ENCODE data around the gene SLC16A10.
"Not testable (repeated sequence)": the region's sequence is repeated elsewhere in the genome, so short reads cannot be mapped to it uniquely, and the experiment has no call there.

SLC16A10 gene

DNA sequence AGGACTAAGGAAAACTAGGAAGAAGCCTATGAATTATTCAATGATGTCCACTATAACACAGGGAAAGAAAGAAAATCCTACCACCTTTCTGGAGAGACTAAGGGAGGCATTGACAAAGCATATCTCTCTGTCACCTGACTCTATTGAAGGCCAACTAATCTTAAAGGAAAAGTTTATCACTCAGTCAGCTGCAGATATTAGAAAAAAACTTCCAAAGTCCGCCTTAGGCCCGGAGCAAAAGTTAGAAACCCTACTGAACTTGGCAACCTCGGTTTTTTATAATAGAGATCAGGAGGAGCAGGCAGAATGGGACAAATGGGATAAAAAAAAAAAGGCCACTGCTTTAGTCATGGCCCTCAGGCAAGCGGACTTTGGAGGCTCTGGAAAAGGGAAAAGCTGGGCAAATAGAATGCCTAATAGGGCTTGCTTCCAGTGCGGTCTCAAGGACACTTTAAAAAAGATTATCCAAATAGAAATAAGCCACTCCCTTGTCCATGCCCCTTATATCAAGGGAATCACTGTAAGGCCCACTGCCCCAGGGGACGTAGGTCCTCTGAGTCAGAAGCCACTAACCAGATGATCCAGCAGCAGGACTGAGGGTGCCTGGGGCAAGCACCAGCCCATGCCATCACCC, 47.0 kb downstream of the SLC16A10 start:
- not testable (repeated sequence) for H3K36me3 Mint-ChIP-seq (ENCODE audit: low read depth); H3K4me1 Mint-ChIP-seq (ENCODE audit: low read depth); H3K27ac Mint-ChIP-seq; H3K4me3 Mint-ChIP-seq; H3K9me3 Mint-ChIP-seq; H3K27me3 Mint-ChIP-seq; DNase-seq

DNA sequence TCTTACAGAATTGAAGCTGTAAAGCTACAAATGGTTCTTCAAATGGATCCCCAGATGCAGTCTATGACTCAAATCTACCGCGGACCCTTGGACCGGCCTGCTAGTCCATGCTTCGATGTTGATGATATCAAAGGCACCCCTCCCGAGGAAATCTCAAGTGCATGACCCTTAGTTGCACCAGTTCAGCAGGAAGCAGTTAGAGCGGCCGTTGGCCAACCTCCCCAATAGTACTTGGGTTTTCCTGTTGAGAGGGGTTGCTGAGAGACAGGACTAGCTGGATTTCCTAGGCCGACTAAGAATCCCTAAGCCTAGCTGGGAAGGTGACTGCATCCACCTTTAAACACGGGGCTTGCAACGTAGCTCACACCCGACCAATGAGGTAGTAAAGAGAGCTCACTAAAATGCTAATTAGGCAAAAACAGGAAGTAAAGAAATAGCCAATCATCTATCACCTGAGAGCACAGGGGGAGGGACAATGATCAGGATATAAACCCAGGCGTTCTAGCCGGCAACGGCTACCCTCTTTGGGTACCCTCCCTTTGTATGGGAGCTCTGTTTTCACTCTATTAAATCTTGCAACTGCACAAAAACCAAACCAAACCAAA, 50.3 kb downstream of the SLC16A10 start:
- not testable (repeated sequence) for H3K27ac Mint-ChIP-seq; H3K27me3 Mint-ChIP-seq; DNase-seq; H3K9me3 Mint-ChIP-seq; H3K4me3 Mint-ChIP-seq; H3K4me1 Mint-ChIP-seq (ENCODE audit: low read depth)
- H3K36me3 Mint-ChIP-seq (ENCODE audit: low read depth), result peaks cover 14% of the 10 kb centered on the region

DNA sequence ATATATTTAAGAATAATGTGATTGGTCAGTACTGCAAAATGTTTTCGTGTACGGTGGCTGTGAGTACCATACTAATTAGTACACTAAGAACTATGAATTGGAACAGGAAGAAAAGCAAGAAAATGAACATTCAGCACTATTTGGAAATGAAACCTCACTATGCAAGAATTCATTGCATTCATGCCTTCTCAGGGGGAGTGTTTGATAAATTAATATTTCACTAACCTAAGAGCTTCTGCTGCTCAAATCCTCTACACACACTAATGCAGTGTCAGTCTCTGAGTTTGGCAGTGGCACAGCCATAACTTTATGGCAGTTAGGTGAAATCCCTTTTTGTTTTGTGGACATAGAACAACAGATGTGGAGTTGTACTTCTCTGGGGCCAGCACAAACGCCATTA, 60.1 kb downstream of the SLC16A10 start:
- Mint-ChIP-seq H3K36me3 (ENCODE audit: low read depth) (no peaks in the 10 kb centered on the region), H3K27ac (no peak overlapping the region), H3K9me3 (peaks cover 2% of the 10 kb centered on the region), H3K4me1 (ENCODE audit: low read depth) (no peaks in the 10 kb centered on the region), H3K4me3 (no peak overlapping the region), H3K27me3 (peaks cover under 1% of the 10 kb centered on the region)
- no peak for DNase-seq

DNA sequence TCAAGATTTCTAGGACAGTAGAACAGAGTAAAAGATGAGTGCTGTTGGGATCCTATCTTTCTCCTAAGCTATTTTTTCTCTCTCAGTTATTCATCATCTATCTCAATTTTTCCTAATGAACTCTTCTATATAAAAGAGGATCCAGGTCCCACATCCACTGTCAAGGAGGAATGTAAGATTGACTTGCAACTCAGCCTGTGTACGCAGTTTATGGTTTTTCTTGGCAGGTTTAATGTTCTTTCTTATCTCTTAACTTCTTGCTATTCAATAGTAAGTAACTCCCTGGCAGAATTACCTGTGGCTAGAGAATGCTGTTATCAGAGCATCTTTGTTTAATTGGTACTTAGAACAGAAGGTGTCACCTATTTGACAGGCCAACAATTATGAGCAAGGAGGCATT, 60.8 kb downstream of the SLC16A10 start:
- H3K27me3 Mint-ChIP-seq, result peaks cover 5% of the 10 kb centered on the region
- H3K36me3 Mint-ChIP-seq (ENCODE audit: low read depth), result no peaks in the 10 kb centered on the region
- no peak overlapping the region for H3K27ac Mint-ChIP-seq
- H3K4me1 Mint-ChIP-seq (ENCODE audit: low read depth), result no peaks in the 10 kb centered on the region
- no peak overlapping the region for H3K4me3 Mint-ChIP-seq
- peaks cover 2% of the 10 kb centered on the region for H3K9me3 Mint-ChIP-seq
- DNase-seq, result no peak

DNA sequence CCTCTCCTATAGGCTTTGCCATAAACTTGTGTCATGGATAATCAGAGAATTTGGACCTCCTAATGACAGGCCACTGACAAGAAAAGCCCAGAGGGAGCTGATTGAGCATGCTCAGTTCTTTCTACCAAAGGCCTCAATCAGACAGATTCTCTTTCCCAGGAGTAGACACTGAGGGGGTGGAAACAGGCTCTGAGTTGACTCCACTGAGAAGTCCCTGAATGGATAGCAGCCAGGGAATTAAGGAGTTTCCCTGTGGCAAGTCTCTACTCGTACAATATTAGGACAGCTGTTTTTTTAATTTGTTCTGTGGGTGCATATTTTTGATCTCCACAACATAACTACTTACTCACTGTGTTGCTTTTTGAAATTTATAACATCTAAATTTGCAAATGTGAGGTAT, 63.3 kb downstream of the SLC16A10 start:
- Mint-ChIP-seq H3K4me1 (ENCODE audit: low read depth) (peaks cover 18% of the 10 kb centered on the region), H3K36me3 (ENCODE audit: low read depth) (no peaks in the 10 kb centered on the region), H3K9me3 (no peaks in the 10 kb centered on the region), H3K27ac (no peak overlapping the region), H3K27me3 (peaks cover 5% of the 10 kb centered on the region), H3K4me3 (no peak overlapping the region)
- DNase-seq, result no peak

DNA sequence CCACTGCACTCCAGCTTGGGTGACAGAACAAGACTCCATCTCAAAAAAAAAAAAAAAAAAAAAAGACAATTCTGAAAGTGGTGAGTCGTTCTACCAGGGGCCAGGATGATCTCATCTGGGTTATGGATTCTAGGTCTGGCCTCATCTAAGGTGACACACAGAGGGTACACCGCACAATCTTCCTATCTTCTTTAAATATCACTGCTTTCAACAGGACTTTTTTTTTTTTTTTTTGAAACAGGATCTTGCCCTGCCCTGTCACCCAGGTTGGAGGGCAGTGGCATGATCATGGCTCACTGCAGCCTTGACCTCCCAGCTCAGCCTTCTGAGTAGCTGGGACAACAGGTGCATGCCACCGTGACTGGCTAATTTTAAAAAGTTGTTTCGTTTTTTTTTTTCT, 67.7 kb downstream of the SLC16A10 start:
- Mint-ChIP-seq H3K9me3 (peaks cover 4% of the 10 kb centered on the region), H3K4me3 (no peak overlapping the region), H3K27ac (peak overlapping the region; percentile 61), H3K4me1 (ENCODE audit: low read depth) (peaks cover 53% of the 10 kb centered on the region), H3K36me3 (ENCODE audit: low read depth) (peaks cover 1% of the 10 kb centered on the region), H3K27me3 (peaks cover 8% of the 10 kb centered on the region)
- DNase-seq, result peak; percentile 31

DNA sequence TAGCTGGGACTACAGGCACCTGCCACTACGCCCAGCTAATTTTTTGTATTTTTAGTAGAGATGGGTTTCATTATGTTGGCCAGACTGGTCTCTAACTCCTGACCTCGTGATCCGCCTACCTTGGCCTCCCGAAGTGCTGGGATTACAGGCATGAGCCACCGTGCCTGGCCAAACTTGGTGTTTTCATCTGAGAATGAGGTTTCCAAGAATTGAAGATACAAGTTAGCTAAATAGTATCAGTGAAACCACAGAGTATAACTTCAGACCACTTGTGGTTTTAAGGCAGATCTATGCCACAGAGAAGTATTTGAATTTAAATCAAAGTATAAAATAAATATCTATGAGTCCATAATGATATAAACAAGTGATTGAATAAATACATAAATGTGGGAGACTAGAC, 70.1 kb downstream of the SLC16A10 start:
- peaks cover 62% of the 10 kb centered on the region for H3K4me1 Mint-ChIP-seq (ENCODE audit: low read depth)
- no peak overlapping the region for H3K27ac Mint-ChIP-seq
- peaks cover 16% of the 10 kb centered on the region for H3K36me3 Mint-ChIP-seq (ENCODE audit: low read depth)
- no peak overlapping the region for H3K4me3 Mint-ChIP-seq
- peak; percentile 38 for DNase-seq
- H3K27me3 Mint-ChIP-seq, result peaks cover 8% of the 10 kb centered on the region
- peaks cover 13% of the 10 kb centered on the region for H3K9me3 Mint-ChIP-seq

DNA sequence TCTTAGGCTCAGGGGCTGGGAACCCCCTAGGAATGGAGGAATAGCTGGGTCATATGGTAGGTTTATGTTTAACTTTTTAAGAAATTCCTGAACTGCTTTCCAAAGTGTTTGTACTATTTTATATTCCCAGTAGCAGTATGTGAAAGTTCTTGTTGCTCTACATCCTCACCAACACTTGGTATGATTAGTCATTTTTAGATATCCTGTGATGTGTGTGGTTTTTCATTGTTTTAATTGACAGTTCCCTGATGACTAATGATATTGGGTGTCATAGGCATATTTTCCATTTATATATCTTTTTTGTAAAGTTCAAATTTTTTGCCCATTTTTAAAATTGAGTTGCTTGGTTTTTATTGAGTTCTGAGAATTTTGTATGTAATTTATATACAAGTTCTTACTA, 72.3 kb downstream of the SLC16A10 start:
- Mint-ChIP-seq H3K27ac (peak overlapping the region; percentile 91), H3K4me1 (ENCODE audit: low read depth) (peaks cover 52% of the 10 kb centered on the region), H3K27me3 (peaks cover 3% of the 10 kb centered on the region), H3K36me3 (ENCODE audit: low read depth) (peaks cover 26% of the 10 kb centered on the region), H3K9me3 (peaks cover 18% of the 10 kb centered on the region), H3K4me3 (no peak overlapping the region)
- DNase-seq, result no peak

DNA sequence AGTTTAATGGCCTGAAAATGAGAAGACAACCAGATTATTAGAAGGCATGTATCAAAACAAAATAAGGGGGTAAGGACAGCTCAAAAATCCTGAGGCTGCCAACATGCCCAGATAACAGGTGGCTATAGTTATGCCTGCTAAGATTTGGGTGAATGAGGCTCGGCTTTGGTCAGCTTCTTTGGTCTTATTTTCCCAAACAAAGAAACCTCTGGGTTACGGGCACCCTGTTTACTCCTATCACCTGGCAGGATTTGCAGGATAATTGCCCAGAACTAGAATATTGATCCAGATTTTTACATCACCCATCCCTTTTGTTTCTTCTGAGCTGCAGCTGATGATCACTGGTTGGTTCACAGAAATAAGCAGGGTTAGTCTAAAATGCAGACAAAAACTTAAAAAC, 74.3 kb downstream of the SLC16A10 start:
- Mint-ChIP-seq H3K4me3 (no peak overlapping the region), H3K9me3 (peaks cover 23% of the 10 kb centered on the region), H3K27ac (no peak overlapping the region), H3K27me3 (no peaks in the 10 kb centered on the region), H3K4me1 (ENCODE audit: low read depth) (peaks cover 34% of the 10 kb centered on the region), H3K36me3 (ENCODE audit: low read depth) (peaks cover 26% of the 10 kb centered on the region)
- DNase-seq, result no peak

DNA sequence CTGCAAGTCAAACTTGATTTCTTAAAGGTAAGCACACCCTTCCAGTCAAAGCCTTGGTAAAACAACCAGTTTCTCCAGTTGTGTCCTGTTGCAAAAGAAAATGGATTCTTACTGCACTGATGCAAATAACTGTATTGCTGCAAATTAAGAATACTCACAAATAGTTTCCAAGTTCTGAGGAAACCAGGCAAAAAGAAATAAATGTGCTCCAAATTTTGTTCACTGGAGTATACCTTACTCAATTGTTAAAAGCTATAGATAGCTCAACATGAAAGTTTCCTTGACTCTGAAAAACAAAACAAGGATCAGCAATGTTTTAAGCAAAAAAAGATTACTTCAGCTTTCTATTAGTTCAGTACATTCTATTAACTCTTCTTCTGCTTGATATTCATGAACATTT, 75.2 kb downstream of the SLC16A10 start:
- Mint-ChIP-seq H3K27me3 (no peaks in the 10 kb centered on the region), H3K4me1 (ENCODE audit: low read depth) (peaks cover 28% of the 10 kb centered on the region), H3K4me3 (no peak overlapping the region), H3K27ac (no peak overlapping the region), H3K36me3 (ENCODE audit: low read depth) (peaks cover 26% of the 10 kb centered on the region), H3K9me3 (peaks cover 23% of the 10 kb centered on the region)
- no peak for DNase-seq

DNA sequence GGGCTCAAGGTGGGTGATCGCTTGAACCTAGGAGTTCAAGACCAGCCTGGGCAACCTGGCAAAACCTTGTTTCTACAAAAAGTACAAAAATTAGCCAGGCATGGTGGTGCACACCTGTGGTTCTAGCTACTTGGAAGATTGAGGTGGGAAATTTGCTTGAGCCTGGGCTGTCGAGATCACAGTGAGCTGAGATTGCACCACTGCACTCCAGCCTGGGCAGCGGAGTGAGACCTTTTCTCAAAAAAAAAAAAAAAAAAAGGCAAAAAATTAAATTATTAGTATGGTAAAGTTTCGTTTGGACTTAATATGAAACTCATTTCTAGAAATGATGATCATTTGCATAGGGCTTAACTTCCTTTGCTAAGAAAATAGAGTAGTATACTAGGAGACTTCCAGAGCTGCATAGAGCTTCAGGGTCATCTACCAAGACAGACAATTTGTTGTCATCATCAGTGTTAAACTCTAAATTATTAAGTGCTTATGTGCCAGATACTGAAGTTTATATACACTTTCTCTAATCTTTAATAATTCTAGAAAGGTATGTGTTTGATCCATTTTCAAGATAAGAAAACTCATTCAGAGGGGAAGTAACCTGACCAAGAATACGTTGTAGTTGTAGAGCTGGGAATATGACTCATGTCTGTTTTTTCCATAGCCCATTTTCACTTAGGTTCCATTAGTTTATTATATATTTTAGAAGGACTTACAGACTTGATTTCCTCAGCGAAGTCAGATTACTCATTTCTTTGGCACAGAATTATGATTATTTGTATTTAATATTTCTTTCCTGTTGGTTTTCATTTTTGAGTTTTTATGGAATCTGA, 84.5 kb downstream of the SLC16A10 start:
- H3K4me3 Mint-ChIP-seq, result no peak overlapping the region
- H3K27ac Mint-ChIP-seq, result no peak overlapping the region
- DNase-seq, result no peak
- peaks cover 29% of the 10 kb centered on the region for H3K4me1 Mint-ChIP-seq (ENCODE audit: low read depth)
- H3K9me3 Mint-ChIP-seq, result no peaks in the 10 kb centered on the region
- no peaks in the 10 kb centered on the region for H3K27me3 Mint-ChIP-seq
- no peaks in the 10 kb centered on the region for H3K36me3 Mint-ChIP-seq (ENCODE audit: low read depth)

DNA sequence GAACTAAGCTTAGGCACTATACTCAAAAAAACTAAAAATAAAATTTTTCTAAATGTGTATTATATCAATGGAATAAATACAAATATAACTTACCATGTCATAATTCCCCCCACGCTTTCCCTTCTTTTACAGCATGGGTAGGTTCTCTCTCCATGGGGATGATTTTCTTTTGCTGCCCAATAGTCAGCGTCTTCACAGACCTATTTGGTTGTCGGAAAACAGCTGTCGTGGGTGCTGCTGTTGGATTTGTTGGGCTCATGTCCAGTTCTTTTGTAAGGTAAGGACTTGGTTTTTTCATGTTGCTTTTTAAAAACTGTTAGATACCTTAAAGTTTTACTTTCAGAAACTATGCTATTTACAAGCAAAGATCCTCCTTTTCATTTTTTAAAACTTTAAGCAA, 85.3 kb downstream of the SLC16A10 start:
- H3K27ac Mint-ChIP-seq, result no peak overlapping the region
- H3K4me1 Mint-ChIP-seq (ENCODE audit: low read depth), result peaks cover 29% of the 10 kb centered on the region
- H3K36me3 Mint-ChIP-seq (ENCODE audit: low read depth), result no peaks in the 10 kb centered on the region
- no peaks in the 10 kb centered on the region for H3K27me3 Mint-ChIP-seq
- DNase-seq, result no peak
- H3K9me3 Mint-ChIP-seq, result no peaks in the 10 kb centered on the region
- H3K4me3 Mint-ChIP-seq, result no peak overlapping the region

DNA sequence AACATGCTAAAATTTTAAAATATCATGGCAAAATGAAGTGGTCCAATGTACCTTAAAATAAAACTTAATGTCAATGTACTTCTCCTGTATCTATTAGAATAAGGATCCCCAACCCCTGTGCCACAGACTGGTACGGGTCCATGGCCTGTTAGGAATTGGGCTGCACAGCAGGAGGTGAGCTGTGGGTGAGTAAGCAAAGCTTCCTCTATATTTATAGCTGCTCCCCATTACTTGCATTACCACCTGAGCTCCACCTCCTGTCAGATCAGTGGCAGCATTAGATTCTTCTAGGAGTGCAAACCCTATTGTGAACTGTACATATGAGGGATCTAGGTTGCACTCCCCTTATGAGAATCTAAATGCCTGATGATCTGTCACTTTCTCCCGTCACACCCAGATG, 86.0 kb downstream of the SLC16A10 start:
- no peak overlapping the region for H3K27ac Mint-ChIP-seq

DNA sequence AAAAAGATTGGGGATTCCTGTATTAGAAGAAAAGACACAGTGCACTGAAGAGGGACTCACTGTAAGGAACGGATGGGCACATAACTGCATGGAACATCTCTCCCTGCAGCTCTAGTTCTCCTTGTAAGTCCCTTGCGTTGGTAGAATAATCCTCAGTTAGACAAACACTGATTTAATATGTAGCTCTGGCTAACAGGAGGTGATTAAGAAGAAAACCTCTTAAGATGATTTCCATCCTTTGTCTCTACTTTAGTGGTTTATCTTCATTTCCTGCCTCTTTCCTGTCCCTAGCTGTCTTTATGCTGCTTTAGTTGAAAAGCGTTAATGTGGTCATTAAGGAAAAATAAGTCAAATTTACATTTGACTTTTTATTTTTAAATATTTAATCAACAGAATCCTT, 86.6 kb downstream of the SLC16A10 start:
- Mint-ChIP-seq H3K4me1 (ENCODE audit: low read depth) (peaks cover 29% of the 10 kb centered on the region), H3K27me3 (no peaks in the 10 kb centered on the region), H3K36me3 (ENCODE audit: low read depth) (peaks cover 5% of the 10 kb centered on the region), H3K4me3 (no peak overlapping the region), H3K27ac (no peak overlapping the region), H3K9me3 (no peaks in the 10 kb centered on the region)
- DNase-seq, result no peak

More for the DNA sequence above, 86.0 kb downstream of the SLC16A10 start:
- no peak overlapping the region for H3K4me3 Mint-ChIP-seq
- H3K9me3 Mint-ChIP-seq, result no peaks in the 10 kb centered on the region
- no peaks in the 10 kb centered on the region for H3K27me3 Mint-ChIP-seq
- H3K4me1 Mint-ChIP-seq (ENCODE audit: low read depth), result peaks cover 29% of the 10 kb centered on the region
- H3K36me3 Mint-ChIP-seq (ENCODE audit: low read depth), result peaks cover 3% of the 10 kb centered on the region
- DNase-seq, result no peak

DNA sequence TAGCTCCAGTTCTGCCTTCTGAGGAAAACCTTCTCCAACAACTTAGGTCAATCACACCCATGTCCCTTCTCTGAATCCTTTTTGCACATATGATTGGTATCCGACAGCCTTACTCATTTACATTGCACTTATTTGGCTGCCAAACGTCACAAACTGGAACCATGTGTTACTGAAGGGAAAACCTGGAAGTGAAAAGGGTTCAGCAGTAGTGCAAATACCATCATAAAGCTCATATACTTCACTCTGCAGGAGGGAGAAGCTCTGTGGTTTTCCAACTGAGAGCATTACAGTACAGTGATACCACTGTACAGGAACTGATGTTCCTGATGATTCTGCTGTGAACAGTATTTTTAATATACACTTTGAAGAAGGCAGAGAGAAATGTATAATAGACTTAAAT, 87.8 kb downstream of the SLC16A10 start:
- H3K4me1 Mint-ChIP-seq (ENCODE audit: low read depth), result peaks cover 29% of the 10 kb centered on the region
- DNase-seq, result no peak
- H3K36me3 Mint-ChIP-seq (ENCODE audit: low read depth), result peaks cover 5% of the 10 kb centered on the region
- no peaks in the 10 kb centered on the region for H3K9me3 Mint-ChIP-seq
- H3K4me3 Mint-ChIP-seq, result no peak overlapping the region
- no peaks in the 10 kb centered on the region for H3K27me3 Mint-ChIP-seq
- no peak overlapping the region for H3K27ac Mint-ChIP-seq
